Cardiac muscle cell (in vitro differentiated cells and primary cell): ENCODE measurements around the gene TMEM44. TPM values are rescaled to one million over a fixed set of nuclear protein-coding genes. Genes with fewer than 3 reads are reported as not detected.

ENCODE experiments used
- DNase-seq, 2 donors: peaks; one replicate each; pipeline versions ENCODE4 v3.0.0 to v3.0.0-alpha.2; 2010 to 2017; ENCODE audit warnings: low read depth in 1 of 2, low spot score in 1 of 2
- H3K27ac ChIP-seq: fragments of 200-600 bp; sonication (generic); 2 replicates; pipeline ENCODE4 v1.5.1; 2016
- H3K27me3 ChIP-seq: fragments of 200-600 bp; sonication (generic); 2 replicates; pipeline ENCODE4 v1.6.0; 2016; ENCODE audit warnings: control low read depth
- H3K36me3 ChIP-seq: fragments of 200-600 bp; sonication (generic); 2 replicates; pipeline ENCODE4 v1.5.1; 2016; ENCODE audit warnings: control low read depth
- H3K4me1 ChIP-seq: fragments of 200-600 bp; sonication (generic); 2 replicates; pipeline ENCODE4 v1.8.1; 2017; ENCODE audit warnings: low read depth, mild to moderate bottlenecking, mixed run types
- H3K4me3 ChIP-seq: fragments of 200-600 bp; sonication (generic); 2 replicates; pipeline ENCODE4 v1.5.1; 2016; ENCODE audit warnings: mild to moderate bottlenecking
- H3K9me3 ChIP-seq: fragments of 200-600 bp; sonication (generic); 2 replicates; pipeline ENCODE4 v1.5.1; 2017; ENCODE audit warnings: low read depth, mild to moderate bottlenecking, control low read depth
- CTCF ChIP-seq: IDR thresholded peaks from 2 replicates; pipeline ENCODE4 v1.5.1; 2012; ENCODE audit warnings: low read depth, mild to moderate bottlenecking, low read length
- polyA plus RNA-seq: library from polyadenylated mRNA; unstranded; fragments of >200 nt; fragmentation: Nextera tagmentation; extraction: Ambion mirVana; gene quantifications from 2 replicates; pipeline ENCODE4 v1.2.1, GENCODE V29; 2016
- total RNA-seq: library from RNA; depleted of rRNA; stranded (reverse); fragments of >200 nt; gene quantifications from 2 replicates; pipeline ENCODE4 v1.2.3, GENCODE V29; 2016

TMEM44 gene
- total and polyA plus RNA-seq, 2 experiments from 2014 or later = 16.2 to 19.2 TPM

GRCh38 chr3:194640829-194641228 is 7.6 kb upstream of the TMEM44 start:
- no peak overlapping the region for H3K27ac ChIP-seq
- H3K4me1 ChIP-seq = peaks cover 4% of the 10 kb centered on the region
- peaks cover 8% of the 10 kb centered on the region for H3K36me3 ChIP-seq
- peak; percentile 48 for TF ChIP-seq CTCF
- peak in 1 of 2 donors; percentile 59 for DNase-seq
- H3K27me3 ChIP-seq = no peaks in the 10 kb centered on the region
- no peak overlapping the region for H3K4me3 ChIP-seq
- no peaks in the 10 kb centered on the region for H3K9me3 ChIP-seq

GRCh38 chr3:194638991-194639605 is 5.9 kb upstream of the TMEM44 start:
- H3K36me3 ChIP-seq = peaks cover 5% of the 10 kb centered on the region
- H3K4me1 ChIP-seq = peaks cover 4% of the 10 kb centered on the region
- no peak overlapping the region for H3K27ac ChIP-seq
- DNase-seq = no peak
- no peaks in the 10 kb centered on the region for H3K9me3 ChIP-seq
- H3K4me3 ChIP-seq = no peak overlapping the region
- H3K27me3 ChIP-seq = no peaks in the 10 kb centered on the region
- no peak for TF ChIP-seq CTCF

DNA sequence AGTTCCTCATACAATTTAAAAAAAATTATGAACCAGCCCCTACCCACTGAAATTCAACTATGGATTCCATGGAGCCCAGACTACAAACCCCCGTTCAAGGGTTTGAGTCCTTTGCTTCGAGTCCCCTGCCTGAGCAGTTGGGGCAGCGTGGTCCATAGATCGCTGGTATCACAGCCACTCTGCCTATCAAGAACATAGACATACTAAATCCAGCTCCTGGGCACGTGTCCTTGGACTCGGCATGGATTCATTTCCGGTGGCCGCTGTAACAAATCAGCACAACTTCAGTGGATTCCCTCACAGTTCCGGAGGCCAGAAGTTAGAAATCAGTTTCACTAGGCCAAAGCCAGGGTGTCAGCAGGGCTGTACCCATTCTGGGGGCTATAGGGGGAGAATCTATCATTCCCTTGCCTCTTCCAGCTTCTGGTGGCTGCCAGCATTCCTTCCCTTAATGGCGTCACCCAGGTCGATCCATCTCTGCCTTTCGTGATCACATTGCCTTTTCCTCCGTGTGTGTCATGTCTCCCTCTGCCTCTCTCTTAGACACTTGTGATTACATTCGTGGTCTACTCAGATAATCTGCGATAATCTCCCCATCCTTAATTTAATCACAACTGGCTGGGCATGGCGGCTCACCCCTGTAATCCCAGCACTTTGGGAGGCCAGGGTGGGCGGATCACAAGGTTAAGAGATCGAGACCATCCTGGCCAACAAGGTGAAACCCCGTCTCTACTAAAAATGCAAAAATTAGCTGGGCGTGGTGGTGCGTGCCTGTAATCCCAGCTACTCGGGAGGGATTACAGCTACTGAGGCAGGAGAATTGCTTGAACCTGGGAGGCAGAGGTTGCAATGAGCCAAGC is 4.6 kb upstream of the TMEM44 start:
- no peak for DNase-seq
- H3K27me3 ChIP-seq = no peaks in the 10 kb centered on the region

DNA sequence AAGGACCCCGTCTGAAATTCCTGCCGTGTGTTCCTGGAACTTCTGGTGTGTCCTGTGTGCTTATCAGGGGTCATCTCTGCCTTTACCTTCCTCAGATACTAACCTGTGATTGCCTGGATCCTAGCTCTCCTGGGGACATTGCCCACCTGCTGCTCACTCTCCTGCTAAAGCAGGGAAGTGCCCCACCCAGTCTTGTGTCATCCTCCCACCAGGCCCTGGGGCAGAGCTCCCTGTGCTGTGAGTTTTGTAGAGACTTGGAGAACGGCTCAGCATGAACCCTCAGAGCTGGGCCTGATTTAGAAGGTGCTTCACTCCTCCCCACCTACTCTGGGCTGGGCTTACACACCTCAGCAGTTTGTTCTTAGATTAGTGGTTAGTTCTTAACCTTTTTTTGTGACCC is 3.8 kb upstream of the TMEM44 start:
- Histone ChIP-seq H3K27me3 (no peaks in the 10 kb centered on the region), H3K4me1 (peaks cover 3% of the 10 kb centered on the region), H3K36me3 (peaks cover 5% of the 10 kb centered on the region), H3K27ac (peak overlapping the region; percentile 28), H3K9me3 (no peaks in the 10 kb centered on the region), H3K4me3 (no peak overlapping the region)
- no peak for DNase-seq
- TF ChIP-seq CTCF = no peak

More for the DNA sequence above, 4.6 kb upstream of the TMEM44 start:
- TF ChIP-seq CTCF = no peak
- Histone ChIP-seq H3K36me3 (peaks cover 5% of the 10 kb centered on the region), H3K27ac (no peak overlapping the region), H3K9me3 (no peaks in the 10 kb centered on the region), H3K4me1 (peaks cover 4% of the 10 kb centered on the region), H3K4me3 (no peak overlapping the region)

GRCh38 chr3:194632809-194633348 is 340 bp downstream of the TMEM44 start:
- TF ChIP-seq CTCF = no peak
- no peaks in the 10 kb centered on the region for H3K9me3 ChIP-seq
- peak overlapping the region; percentile 53 for H3K27ac ChIP-seq
- peak in 1 of 2 donors; percentile 51 for DNase-seq
- peak overlapping the region; percentile 64 for H3K4me3 ChIP-seq
- H3K36me3 ChIP-seq = peaks cover 5% of the 10 kb centered on the region
- no peaks in the 10 kb centered on the region for H3K27me3 ChIP-seq
- H3K4me1 ChIP-seq = no peaks in the 10 kb centered on the region
